ENCODE measurements around the gene ADGRG3. TPM values are rescaled to one million over a fixed set of nuclear protein-coding genes. Genes with fewer than 3 reads are reported as not detected.
A peak's percentile ranks its signal among the peaks of the same experiment; 100 is the strongest.

The ADGRG3 gene
- total and polyA plus RNA-seq, 9 of the 15 experiments (the other 6 are each of a cell fraction or from before 2014, with no cell fraction given), result 0.09 to 0.52 (median 0.14) TPM; not detected in 3

GRCh38 chr16:57730771-57731730, 62.9 kb downstream of the ADGRG3 start:
- Histone ChIP-seq H3K79me2 (ENCODE audit: control insufficient read depth, insufficient read depth, low read length) (peaks cover 9% of the 10 kb centered on the region), H3K27ac (ENCODE audit: extremely low read depth, low read depth, low read length) (no peak overlapping the region), H3K36me3 (ENCODE audit: control insufficient read depth, insufficient read depth, low read length) (no peaks in the 10 kb centered on the region), H3K9ac (ENCODE audit: insufficient read depth in 1 of 2, low read depth in 2 of 2, low read length in 2 of 2) (peak overlapping the region in 1 of 2 experiments; percentile 39; a peak in 1 of 4 replicates), H4K20me1 (replicated peaks; ENCODE audit: control insufficient read depth, insufficient read depth, low read length) (no peaks in the 10 kb centered on the region), H3K9me3 (replicated peaks; ENCODE audit: control insufficient read depth, insufficient read depth, low read depth, low read length) (0 out of 2 replicates have a peak, but pooled peaks cover 3% of the 10 kb centered on the region), H3K4me3 (no peak overlapping the region), H3K27me3 (ENCODE audit: control insufficient read depth in 2 of 2, insufficient read depth in 2 of 2, low read length in 2 of 2) (0 out of 5 replicates have a peak, but pooled peaks cover 0 to under 1% of the 10 kb centered on the region in 2 experiments), H3K4me1 (replicated peaks in 1 of 2; ENCODE audit: control insufficient read depth in 2 of 2, insufficient read depth in 2 of 2, low read length in 2 of 2) (peaks cover 0 to 28% of the 10 kb centered on the region in 2 experiments; a peak in 2 of 5 replicates), H2AFZ (ENCODE audit: low read depth, low read length) (no peak overlapping the region), H3K4me2 (ENCODE audit: insufficient read depth, low read length) (no peak overlapping the region), H3K9me1 (ENCODE audit: control insufficient read depth, insufficient read depth, low read length) (no peaks in the 10 kb centered on the region)
- no peak for DNase-seq (ENCODE audit: extremely low read depth in 1 of 4, low spot score in 3 of 4)
- in situ Hi-C loops (cut with MboI) (no loop called here), intact Hi-C loops (cut with micrococcal nuclease) (loop anchor here (10.0 kb wide), 1 partner anchor 274 kb away; the partner anchor contains the start of genes USB1 and ZNF319)
- POLR2A ChIA-PET, result interaction anchor here (0.5 to 0.7 kb wide), 3 partner anchors 41 to 65 kb away, joined by 3 to 4 read pairs (median 3); no protein-coding TSS in a partner anchor
- CTCF ChIA-PET (ENCODE audit: low intra/inter-chr PET ratio), result no interaction called here
- 47% methylated on average over 13 of the region's 13 CpGs for WGBS (ENCODE audit: insufficient coverage, low coverage, missing lambda C conversion rate)
- FAIRE-seq, result no peak
- no TSS peak for BruUV-seq (replicated peaks)
- ATAC-seq, result no peak
- TF ChIP-seq ZNF699 (CRISPR knock-in tag; IDR thresholded peaks at IDR 0.05; ENCODE audit: insufficient replicate concordance) (no peak), HDAC1 (IDR thresholded peaks at IDR 0.05) (no peak), USF2 (CRISPR knock-in tag; IDR thresholded peaks at IDR 0.05) (no peak), SLC30A9 (CRISPR knock-in tag; IDR thresholded peaks at IDR 0.05) (no peak), MXD1 (CRISPR knock-in tag; IDR thresholded peaks at IDR 0.05; ENCODE audit: borderline replicate concordance, poor library complexity, severe bottlenecking) (no peak), ZNF134 (CRISPR knock-in tag; conservative IDR thresholded peaks at IDR 0.05) (no peak), CBFA2T2 (conservative IDR thresholded peaks at IDR 0.05) (no peak), HINFP (tag; conservative IDR thresholded peaks at IDR 0.05; ENCODE audit: low read depth) (no peak), ZZZ3 (IDR thresholded peaks at IDR 0.05) (no peak), ZKSCAN3 (CRISPR knock-in tag; IDR thresholded peaks at IDR 0.05) (no peak), CREBBP (IDR thresholded peaks at IDR 0.05; ENCODE audit: low read depth, low read length) (no peak), TSHZ1 (CRISPR knock-in tag; IDR thresholded peaks at IDR 0.05) (no peak), EGR1 (conservative IDR thresholded peaks at IDR 0.05) (no peak), ZNF232 (CRISPR knock-in tag; IDR thresholded peaks at IDR 0.05) (no peak), CC2D1A (IDR thresholded peaks at IDR 0.05) (no peak)
